HL-60 (cell line): ENCODE measurements around the gene PRM1.

Experiments used
- CTCF ChIP-seq: IDR thresholded peaks from one replicate; pipeline ENCODE4 v1.5.1; 2011; ENCODE audit warnings: low read length, control low read depth, inconsistent platforms; ENCODE audit not compliant: insufficient read depth
- POLR2AphosphoS5 ChIP-seq: IDR thresholded peaks from 2 replicates; pipeline ENCODE4 v1.6.1; 2012; ENCODE audit warnings: low read depth

- TF ChIP-seq CTCF (no peak), POLR2AphosphoS5 (no peak)
Measured at GRCh38 chr16:11280616-11281522, at the start of gene PRM1.
